ENCODE data around the gene ITGB5.

DNA sequence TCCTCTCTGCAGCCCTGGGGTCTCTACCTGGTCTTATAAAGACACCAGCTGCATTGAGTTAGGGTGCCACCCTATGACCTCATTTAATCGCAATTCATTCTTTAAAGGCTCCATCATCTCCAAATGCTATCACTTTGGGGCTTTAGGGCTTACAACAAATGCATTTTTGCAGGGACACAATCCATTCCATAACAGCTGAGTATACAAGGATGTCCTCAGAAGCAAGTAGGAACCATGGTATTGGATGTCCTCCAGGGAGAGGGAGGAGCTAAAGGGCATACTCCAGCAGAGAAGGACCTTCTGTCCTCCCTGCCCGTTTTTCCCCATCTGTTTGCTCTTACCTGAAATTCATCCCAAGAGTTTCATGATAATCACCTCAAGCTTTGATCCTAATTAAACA lies 126.6 kb downstream of the ITGB5 start:
- no peak for TF ChIP-seq POLR2A (IDR thresholded peaks at IDR 0.05; ENCODE audit: low read length)
- no peak for TF ChIP-seq GATA1 (IDR thresholded peaks at IDR 0.05; ENCODE audit: low read depth, low read length)
